GM21786 (cell line): ENCODE data around the gene SET.

Experiments used
- ATAC-seq: cut with Tn5 transposase; IDR thresholded peaks from one replicate; pipeline ENCODE4 v1.9.1; 2021; ENCODE audit not compliant: unreplicated experiment

Gene SET

DNA sequence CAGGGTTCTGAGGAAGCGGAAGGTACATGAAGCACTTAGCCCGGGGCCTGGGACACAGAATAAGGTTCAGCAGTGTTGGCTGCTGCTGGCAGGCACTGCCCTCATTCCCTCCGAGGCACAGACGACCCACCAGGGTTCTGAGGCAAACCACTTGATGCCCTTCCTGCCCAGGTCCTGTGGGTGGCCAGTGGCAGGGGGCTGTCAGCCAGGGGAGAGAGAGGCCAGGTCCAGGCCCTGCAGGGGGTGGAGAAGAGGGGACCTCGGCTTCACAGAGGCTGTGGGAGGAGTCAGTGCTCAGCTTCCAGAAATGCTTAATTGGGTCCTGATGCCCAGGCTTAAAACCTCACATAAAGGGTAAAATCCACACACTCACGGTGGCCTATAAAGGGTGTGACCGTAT, 39.3 kb downstream of the SET start:
- ATAC-seq: no peak

DNA sequence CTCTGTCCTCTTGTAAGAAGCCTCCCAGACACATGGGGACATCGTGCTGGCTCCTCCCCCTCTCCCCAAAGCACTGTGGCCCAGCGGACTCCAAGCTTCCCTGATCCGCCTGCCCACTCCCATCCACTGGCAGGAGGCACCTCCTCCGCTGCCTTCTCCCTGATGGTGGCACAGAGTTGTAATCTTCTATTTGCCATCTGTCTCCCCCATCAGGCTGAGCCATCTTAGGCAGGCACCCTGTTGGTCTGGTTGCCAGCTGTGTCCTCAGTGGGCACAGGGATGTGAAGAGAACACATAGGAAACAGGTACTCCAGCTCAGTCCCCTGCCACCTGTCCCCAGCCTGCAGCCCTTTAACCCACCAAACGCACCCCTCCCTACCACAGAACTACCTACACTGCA, 40.3 kb downstream of the SET start:
- no peak for ATAC-seq

DNA sequence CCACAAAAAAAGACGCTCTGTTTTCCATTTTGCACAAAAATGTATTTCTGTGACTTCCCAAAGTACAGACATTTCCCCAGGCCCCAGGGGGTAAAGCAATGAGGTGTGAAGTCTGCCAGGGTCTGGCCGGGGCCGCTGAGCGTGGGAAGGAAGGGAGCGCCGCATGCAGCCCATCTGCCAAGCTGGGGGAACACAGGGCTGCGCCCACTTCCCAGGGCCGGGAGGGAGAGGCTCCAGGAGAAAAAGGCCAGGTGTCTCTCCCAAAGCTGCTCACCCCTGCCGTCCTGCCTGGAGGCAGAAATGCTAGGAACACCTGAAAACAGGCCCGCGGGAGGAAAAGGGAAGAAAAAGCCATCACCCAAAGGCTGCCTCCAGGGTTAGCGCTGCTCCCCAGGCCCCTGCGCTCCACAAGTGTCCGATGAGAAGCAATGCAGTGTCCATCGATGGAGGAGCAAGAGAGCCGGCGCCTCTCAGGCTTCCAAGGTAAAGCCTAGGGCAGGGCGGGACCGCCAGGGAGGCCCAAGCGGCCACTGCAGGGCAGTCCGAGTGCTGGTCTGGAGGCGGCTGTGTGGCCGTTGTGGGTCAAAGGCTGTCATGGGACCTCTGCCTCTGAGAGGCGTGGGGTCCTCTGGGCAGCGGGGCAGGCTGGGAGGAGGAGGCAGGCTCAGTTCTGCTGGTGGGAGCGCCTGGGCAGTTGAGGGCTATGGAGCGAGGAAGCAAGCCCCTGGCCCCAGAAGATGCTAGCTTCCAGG, 40.9 kb downstream of the SET start:
- no peak for ATAC-seq

DNA sequence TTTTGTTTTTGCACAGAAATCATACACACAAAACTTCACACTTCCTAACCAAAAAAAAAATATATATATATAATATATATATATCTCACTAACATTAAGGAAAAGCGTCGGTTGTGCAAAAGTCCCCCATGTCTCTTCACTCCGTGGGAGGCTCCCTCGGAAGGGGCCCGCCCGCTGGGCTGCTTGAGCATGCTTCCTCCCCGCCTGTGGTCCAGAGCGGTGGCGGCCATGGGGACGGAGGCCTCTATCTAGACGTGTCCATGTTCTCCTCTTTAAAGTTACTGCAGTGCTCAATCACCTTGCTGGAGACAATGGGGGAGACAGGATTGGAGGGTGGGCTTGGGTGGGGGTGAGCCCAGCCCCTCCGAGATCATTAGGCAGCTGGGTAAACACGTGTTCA, 42.1 kb downstream of the SET start:
- ATAC-seq: no peak

DNA sequence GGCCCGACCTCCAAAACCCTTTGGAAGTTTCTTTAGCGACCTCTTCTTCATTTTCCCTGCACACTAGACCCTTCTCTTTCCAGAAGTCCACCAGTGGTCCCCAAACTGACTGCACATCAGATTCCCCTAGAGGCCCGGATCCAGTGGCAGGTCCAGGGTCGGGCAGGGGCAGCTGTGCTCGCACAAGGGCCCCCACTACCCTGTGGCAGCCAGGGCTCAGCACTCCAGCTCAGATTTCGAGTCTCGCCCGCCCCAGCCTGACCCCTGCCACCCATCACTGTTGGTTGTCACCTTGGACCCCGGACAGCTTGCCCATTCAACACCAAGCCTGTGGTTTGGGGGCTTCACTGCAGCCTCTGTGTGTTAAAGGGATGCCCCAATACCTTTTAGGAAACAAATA, 42.7 kb downstream of the SET start:
- no peak for ATAC-seq

DNA sequence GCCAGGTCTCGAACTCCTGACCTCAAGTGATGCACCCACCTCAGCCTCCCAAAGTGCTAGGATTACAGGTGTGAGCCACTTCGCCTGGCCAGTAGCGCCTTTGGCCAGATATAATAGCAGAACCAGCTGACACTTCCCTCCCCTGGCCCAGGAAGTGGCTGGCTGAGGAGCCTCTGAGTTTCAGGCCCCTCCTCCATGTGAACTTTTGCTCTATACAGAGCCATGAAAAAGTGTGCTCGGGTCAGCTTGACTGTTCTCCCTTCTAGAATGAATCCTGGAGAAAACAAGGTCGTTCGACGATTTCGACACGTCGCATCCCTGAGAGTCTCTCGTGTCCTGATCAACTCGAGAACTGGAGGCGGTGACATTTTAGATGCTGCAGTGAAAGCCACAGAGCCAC, 43.6 kb downstream of the SET start:
- ATAC-seq: no peak

DNA sequence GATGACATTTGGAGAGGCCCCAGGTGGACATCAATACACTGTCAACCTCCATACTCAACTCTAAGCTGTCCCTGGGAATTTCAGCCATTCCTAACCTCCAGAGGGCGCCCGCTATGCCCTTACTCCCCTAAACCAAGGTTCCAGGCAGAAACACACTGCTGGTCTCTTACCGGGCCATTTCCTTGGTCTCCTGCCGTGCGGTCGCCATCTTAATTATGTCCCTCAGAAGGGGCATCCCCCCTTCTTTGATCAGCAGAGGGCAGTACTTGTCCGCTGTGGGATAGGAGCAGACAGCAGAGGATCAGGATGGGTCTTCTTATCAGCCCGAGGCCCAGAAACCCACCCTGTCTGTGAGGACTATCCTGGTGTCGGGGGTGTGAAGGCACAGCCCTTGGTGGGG, 44.2 kb downstream of the SET start:
- ATAC-seq: no peak

DNA sequence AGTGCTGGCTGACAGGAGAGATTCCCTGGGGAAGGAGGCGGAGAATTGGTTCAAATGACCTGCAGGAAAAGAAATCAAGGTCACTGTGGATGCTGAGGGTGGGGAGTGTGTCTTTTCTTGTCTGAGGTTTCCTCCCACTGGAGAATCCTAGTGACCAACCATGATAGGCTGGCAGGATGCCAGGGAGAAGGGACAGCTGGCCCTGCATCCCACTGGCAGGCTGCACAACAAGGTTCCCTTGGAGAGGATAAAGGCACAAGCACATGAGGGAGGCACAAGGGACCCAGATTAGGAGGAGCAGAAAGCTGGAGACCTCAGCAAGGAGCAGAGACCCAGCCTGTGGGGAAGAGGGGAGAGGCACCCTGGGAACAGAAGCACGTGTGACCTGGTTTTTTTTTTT, 46.4 kb downstream of the SET start:
- no peak for ATAC-seq

DNA sequence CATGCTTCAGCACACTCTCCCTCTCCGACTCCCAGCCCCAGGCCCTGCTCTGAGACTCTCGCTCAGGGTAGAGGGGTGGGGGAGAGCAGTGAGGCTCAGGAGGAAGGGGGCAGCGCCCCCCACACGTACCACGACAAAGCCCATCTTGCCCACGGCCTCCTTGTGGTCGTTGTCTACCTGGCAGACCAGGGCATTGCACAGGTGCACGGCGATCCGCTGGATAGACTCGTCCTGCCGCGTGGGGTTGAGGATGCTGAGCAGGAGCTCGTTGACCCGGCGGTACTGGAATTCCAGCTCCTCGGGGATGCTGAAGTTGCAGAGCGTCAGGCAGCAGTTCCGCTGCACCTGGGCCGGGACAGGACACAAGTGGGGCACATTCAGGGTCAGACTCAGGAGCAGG, 53.4 kb downstream of the SET start:
- no peak for ATAC-seq

DNA sequence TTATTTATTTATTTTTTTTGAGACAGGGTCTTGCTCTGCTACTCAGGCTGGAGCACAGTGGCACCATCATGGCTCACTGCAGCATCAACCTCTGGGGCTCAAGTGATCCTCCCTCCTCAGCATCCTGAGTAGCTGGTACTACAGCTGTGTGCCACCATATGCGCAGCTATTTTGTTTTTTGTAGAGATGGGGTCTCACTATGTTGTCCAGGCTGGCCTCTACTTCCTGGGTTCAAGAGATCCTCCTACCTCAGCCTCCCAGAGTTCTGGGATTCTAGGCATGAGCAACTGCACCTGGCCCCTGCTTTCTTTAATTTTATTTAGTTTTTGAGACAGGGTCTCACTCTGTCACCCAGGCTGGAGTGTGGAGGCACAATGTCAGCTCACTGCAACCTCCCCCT, 54.4 kb downstream of the SET start:
- ATAC-seq: no peak
